ENCODE results near the gene ARHGAP32.

DNA sequence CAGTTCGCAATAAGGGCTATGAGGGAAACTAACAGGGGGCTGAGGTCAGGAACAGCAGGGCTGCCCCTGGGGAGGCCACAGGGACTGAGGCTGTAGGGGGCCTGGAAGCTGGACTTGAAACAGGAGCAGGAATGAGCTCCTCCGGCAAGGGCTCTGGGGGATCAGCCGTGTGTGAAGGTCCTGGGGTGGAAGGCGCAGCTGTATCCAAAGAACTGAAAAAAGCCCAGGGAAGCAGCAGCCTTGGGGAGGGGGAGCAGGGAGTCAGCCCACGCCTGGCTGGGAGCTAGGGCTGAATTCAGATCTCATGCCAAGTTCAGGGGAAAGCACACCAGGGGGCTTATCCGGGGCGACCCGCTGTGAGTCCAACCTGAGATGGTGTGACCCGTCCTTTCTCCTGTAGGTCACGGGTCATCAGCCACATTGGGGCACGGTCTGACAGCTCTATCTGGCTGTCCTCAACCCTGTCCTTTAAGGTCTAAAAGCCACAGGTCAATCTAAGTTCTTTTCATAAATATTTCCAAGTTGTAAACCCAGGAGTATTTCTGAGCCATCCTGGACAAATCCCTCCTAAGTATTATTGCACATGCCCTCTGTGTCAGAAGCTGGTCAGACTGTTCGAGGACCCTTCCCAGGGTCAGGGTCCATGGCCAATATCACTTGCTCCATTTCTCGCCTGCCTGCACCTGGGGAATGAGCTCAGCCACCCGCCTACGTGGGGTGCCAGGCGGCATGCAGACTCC is 267.4 kb downstream of the ARHGAP32 start:
- TF ChIP-seq, protein P1, sequence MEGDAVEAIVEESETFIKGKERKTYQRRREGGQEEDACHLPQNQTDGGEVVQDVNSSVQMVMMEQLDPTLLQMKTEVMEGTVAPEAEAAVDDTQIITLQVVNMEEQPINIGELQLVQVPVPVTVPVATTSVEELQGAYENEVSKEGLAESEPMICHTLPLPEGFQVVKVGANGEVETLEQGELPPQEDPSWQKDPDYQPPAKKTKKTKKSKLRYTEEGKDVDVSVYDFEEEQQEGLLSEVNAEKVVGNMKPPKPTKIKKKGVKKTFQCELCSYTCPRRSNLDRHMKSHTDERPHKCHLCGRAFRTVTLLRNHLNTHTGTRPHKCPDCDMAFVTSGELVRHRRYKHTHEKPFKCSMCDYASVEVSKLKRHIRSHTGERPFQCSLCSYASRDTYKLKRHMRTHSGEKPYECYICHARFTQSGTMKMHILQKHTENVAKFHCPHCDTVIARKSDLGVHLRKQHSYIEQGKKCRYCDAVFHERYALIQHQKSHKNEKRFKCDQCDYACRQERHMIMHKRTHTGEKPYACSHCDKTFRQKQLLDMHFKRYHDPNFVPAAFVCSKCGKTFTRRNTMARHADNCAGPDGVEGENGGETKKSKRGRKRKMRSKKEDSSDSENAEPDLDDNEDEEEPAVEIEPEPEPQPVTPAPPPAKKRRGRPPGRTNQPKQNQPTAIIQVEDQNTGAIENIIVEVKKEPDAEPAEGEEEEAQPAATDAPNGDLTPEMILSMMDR (IDR thresholded peaks at IDR 0.05; ENCODE audit: insufficient read depth, low read length, poor library complexity, severe bottlenecking) = no peak
- no peak for TF ChIP-seq EZH2phosphoT487 (conservative IDR thresholded peaks at IDR 0.05; ENCODE audit: low read length)
